Activated naive CD4-positive, alpha-beta T cell treated with anti-CD3 and anti-CD28 coated beads, Interleukin-2, amount 50 U/mL, for 24 hours (primary cell): Measurements from ENCODE around the gene SPAM1.

ENCODE experiments used
- H3K27ac Mint-ChIP-seq: one replicate; pipeline ENCODE4 v1.8.0; 2021; ENCODE audit warnings: mild to moderate bottlenecking, mixed read lengths
- H3K27me3 Mint-ChIP-seq: one replicate; pipeline ENCODE4 v1.8.0; 2021; ENCODE audit warnings: mixed read lengths
- H3K36me3 Mint-ChIP-seq: one replicate; pipeline ENCODE4 v1.8.0; 2021; ENCODE audit warnings: mixed read lengths
- H3K4me1 Mint-ChIP-seq: one replicate; pipeline ENCODE4 v1.8.0; 2021; ENCODE audit warnings: mixed read lengths
- H3K4me3 Mint-ChIP-seq: one replicate; pipeline ENCODE4 v1.8.0; 2021; ENCODE audit warnings: mild to moderate bottlenecking, mixed read lengths
- H3K9me3 Mint-ChIP-seq: one replicate; pipeline ENCODE4 v1.8.0; 2021; ENCODE audit warnings: mixed read lengths

SPAM1 gene

DNA sequence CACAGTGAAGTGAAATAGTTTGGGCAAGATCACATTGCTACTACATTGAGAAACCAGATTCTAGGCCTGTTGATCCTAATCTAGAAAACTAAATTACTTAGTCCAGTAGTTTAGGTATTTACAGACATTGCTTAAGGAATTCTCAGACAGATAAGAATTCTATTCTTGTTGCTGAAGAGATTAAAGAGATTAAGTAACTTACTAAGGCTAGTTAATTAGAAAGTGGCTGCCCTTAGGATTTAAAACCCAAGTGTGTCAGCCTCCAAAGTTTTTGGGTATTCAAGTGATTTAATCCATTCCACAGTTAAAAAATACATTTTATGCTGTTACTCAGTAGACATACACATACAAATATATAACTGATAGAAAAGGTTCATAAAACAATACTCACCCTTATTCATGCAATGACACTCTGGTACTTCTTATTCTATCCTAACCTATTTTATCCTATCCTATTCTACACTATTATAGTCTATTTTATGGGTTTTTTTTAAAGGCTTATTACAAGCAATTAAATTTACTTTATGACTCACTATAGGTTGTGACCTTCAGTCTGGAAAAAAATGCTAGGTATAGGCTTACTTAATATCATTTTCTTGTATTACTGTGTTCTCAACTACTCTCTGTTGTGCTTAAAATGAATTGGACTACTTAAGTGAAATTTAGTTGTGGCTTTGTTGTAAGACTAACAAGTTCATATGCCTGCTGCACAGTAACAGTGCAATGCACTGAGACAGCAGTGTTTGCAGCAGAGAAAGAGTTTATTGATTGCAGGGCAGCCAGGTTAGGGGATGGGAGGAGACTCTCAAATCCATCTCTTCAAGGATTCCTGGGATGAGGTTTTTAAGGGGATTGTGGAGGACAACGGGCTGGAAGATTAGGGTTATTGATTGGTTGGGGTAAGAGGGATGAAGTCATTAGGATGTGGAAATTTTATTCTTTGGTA, 10.7 kb downstream of the SPAM1 start:
- Mint-ChIP-seq H3K4me1 (no peaks in the 10 kb centered on the region), H3K4me3 (no peak overlapping the region)

DNA sequence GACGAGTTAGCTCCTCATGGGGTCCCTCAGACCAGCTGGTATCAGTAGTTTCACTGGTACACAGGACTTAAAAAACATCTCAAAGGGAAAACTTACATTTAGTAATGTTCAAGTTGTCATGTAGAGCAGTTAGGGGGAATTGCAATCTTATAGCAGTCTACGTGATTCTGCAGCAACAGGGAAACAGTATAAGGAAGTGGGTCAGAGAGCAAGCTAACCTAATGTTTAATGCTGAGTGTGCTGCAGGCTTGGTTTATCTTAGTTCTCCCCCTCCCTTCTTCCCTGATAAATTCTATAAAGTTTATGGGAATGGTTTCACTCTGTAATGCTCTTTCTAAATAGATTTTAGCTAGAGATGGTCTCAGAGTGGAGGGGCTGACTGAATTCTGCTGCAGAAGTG, 11.3 kb downstream of the SPAM1 start:
- H3K9me3 Mint-ChIP-seq: peaks cover 10% of the 10 kb centered on the region
- peaks cover 12% of the 10 kb centered on the region for H3K27me3 Mint-ChIP-seq
- no peaks in the 10 kb centered on the region for H3K4me1 Mint-ChIP-seq
- H3K4me3 Mint-ChIP-seq: no peak overlapping the region
- H3K36me3 Mint-ChIP-seq: no peaks in the 10 kb centered on the region
- H3K27ac Mint-ChIP-seq: no peak overlapping the region

More for the DNA sequence above, 10.7 kb downstream of the SPAM1 start:
- no peak overlapping the region for H3K27ac Mint-ChIP-seq
- H3K9me3 Mint-ChIP-seq: peaks cover 10% of the 10 kb centered on the region
- H3K36me3 Mint-ChIP-seq: no peaks in the 10 kb centered on the region
- peaks cover 8% of the 10 kb centered on the region for H3K27me3 Mint-ChIP-seq

DNA sequence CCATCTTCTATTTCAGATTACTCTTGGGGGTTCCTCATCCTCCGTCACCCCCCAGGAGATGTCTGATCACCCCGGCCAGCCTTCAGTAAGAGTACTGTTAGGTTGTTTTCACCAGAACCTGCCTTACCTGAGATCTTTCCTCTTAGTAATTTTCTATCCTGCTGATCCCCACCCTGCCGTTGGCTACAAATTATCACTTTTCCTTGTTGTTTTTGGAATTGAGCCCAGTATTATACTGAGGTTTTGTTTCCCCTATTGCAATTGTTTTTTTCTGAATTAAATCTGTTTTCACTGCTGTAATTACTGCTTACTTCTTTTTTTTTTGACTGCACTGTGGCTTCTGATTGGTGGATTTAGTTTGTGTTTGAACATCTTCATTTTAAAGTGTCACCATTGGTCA, 14.7 kb downstream of the SPAM1 start:
- H3K27me3 Mint-ChIP-seq: peaks cover 7% of the 10 kb centered on the region
- H3K36me3 Mint-ChIP-seq: no peaks in the 10 kb centered on the region
- no peak overlapping the region for H3K4me3 Mint-ChIP-seq
- H3K9me3 Mint-ChIP-seq: no peaks in the 10 kb centered on the region
- no peak overlapping the region for H3K27ac Mint-ChIP-seq
- no peaks in the 10 kb centered on the region for H3K4me1 Mint-ChIP-seq

DNA sequence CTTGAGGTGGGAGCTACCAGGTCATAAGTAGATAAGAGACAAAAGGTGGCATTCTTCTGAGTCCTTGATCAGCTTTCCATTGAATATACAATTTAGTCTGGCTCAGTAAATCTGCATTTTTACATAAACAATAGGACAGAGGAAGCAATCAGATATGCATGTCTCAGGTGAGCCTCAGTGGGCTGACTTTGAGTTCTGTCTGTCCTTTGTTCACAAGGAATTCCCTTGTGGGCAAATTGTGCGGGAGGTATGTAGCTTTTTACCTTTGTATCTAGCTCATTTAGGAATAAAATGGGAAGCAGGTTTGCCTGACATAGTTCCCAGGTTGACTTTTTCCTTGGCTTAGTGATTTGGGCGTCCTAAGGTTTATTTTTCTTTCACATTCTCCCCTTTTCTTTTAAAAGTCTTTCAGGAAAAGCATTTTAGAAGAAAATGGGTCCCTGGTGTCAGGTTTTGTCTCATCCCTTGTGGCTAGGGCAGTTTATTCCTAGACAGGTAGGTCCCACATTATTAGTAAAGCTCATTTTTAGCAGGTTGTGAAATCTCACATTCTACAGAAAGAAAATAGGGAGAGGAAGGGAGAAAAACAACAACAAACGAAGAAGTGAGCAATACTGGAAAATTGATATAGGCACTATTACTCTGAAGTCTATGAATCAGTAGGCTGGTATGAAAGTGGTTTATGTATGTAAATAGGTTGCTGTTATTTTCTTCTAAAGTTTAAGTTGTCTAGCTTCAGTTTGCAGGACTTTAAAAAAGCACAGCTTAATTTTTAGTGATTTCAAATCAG, 16.5 kb downstream of the SPAM1 start:
- H3K4me3 Mint-ChIP-seq: no peak overlapping the region
- H3K36me3 Mint-ChIP-seq: no peaks in the 10 kb centered on the region
- H3K4me1 Mint-ChIP-seq: no peaks in the 10 kb centered on the region
- H3K27ac Mint-ChIP-seq: no peak overlapping the region
- H3K9me3 Mint-ChIP-seq: no peaks in the 10 kb centered on the region
- peaks cover 7% of the 10 kb centered on the region for H3K27me3 Mint-ChIP-seq

DNA sequence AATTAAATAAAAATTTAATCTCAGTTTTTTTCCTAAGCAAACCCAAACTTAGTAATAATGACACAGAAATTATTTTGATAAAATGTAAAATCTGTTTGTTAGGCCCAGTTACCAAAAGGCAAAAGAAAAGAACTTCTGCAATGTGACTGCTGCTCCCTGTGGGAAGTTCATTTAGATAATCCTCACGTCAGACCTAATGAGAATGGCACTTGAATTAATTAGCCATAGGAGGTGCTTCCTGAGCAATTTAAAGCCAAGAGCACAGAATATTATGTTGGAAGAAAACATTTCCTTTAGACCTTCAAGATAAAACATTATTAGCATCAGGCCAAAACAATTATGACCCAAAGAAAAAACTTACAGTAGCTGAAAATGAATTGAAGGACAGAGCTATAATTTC, 19.4 kb downstream of the SPAM1 start:
- Mint-ChIP-seq H3K4me1 (no peaks in the 10 kb centered on the region), H3K9me3 (no peaks in the 10 kb centered on the region), H3K4me3 (no peak overlapping the region), H3K36me3 (no peaks in the 10 kb centered on the region), H3K27ac (no peak overlapping the region), H3K27me3 (peaks cover 4% of the 10 kb centered on the region)

DNA sequence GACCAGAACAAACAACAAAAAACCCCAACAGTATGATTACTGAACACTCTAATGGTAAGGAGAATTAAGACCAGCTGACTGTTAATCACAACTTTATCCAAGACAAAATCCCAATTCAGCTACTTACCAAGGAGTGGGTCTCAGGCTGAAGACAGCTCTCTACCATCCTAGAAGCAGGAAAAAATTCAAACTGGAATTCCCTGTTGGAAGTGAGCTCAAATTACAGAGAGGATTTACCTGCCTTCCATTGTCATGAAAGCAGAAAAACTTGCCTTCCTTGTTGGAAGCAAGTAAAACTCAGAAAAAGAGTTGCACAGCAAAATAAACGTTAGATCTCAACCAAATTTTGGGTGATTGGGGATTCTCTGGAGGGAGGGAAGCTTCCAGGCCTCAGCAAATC, 20.9 kb downstream of the SPAM1 start:
- Mint-ChIP-seq H3K9me3 (no peaks in the 10 kb centered on the region), H3K4me1 (no peaks in the 10 kb centered on the region), H3K4me3 (no peak overlapping the region), H3K36me3 (no peaks in the 10 kb centered on the region), H3K27ac (no peak overlapping the region), H3K27me3 (peaks cover 4% of the 10 kb centered on the region)

DNA sequence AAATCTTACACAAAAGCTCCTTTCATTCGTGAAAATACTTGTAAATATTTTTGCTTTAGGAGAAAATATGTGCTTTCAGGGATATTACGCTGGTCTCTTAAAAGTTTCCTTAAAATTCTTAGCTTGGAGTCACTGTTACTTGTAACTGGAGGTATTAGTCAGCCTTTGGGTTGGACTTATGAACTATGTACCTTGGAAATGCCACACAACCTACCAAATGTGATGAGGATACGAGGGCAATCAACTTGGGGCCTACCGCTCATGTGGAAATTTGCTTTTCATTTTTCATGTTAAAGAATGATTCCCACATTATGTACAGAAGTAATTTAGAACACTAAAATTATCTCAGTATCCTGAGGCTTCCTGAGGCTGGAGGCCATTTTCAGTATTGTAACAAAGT, 23.1 kb downstream of the SPAM1 start:
- Mint-ChIP-seq H3K27me3 (no peaks in the 10 kb centered on the region), H3K36me3 (no peaks in the 10 kb centered on the region), H3K4me3 (no peak overlapping the region), H3K9me3 (no peaks in the 10 kb centered on the region), H3K27ac (no peak overlapping the region), H3K4me1 (no peaks in the 10 kb centered on the region)

DNA sequence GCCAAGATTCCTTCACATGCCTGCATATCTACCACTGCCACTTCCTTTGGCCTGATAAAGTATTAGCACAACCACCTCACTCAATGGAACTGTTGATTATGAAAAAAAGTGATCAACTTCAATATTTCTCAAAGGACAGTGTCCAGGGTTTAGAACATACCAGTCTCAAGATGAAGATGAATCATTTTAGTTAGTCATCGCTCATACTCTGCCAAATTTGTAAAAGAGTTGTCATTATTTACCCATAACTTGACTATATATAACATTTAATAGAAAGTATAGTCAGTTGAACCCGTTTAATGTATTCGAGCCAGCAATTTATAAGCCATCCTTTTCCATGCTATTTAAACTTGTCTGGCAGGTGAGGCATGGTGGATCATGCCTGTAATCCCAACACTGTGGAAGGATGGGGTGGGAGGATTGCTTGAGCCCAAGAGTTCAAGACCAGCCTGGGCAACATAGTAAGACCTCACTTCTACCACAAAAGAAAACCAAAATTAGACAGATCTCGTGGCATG, 33.2 kb downstream of the SPAM1 start:
- H3K4me1 Mint-ChIP-seq: no peaks in the 10 kb centered on the region
- H3K27ac Mint-ChIP-seq: no peak overlapping the region
- no peak overlapping the region for H3K4me3 Mint-ChIP-seq
- no peaks in the 10 kb centered on the region for H3K9me3 Mint-ChIP-seq
- peaks cover 1% of the 10 kb centered on the region for H3K27me3 Mint-ChIP-seq
- H3K36me3 Mint-ChIP-seq: no peaks in the 10 kb centered on the region

DNA sequence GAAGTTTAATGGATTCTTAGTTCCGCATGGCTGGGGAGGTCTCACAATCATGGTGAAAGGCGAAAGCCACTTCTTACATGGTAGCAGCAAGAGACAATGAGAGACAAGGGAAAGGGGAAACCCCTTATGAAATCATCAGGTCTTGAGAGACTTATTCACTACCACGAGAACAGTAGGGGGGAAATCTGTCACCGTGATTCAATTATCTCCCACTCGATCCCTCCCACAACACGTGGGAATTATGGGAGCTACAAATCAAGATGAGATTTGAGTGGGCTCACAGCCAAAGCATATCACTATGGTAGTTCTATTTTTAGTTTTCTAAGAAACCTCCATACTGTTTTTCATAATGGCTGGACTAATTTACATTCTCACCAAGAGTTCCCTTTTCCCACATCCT, 36.7 kb downstream of the SPAM1 start:
- no peaks in the 10 kb centered on the region for H3K4me1 Mint-ChIP-seq
- no peaks in the 10 kb centered on the region for H3K27me3 Mint-ChIP-seq
- no peak overlapping the region for H3K27ac Mint-ChIP-seq
- no peaks in the 10 kb centered on the region for H3K9me3 Mint-ChIP-seq
- no peaks in the 10 kb centered on the region for H3K36me3 Mint-ChIP-seq
- H3K4me3 Mint-ChIP-seq: no peak overlapping the region

DNA sequence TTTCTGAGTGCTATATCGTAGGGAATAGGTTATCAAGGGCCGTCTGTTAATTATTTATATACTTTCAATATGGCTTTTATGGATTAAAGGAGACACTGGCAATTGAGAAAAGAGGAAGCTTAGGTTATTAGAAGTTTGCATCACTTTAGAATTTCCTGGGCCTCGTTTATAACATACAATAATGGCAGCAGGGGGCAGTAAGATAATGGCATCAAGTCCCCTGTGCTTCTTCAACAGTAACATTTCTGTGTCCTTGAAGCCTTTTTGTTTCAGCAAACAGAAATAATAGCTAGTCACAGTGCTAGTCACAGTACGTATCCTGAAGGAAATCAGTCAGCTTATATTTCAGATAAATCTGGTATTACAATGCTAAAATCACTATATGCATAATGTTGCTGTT, 41.9 kb downstream of the SPAM1 start:
- Mint-ChIP-seq H3K4me1 (no peaks in the 10 kb centered on the region), H3K4me3 (no peak overlapping the region), H3K36me3 (no peaks in the 10 kb centered on the region), H3K27me3 (no peaks in the 10 kb centered on the region), H3K27ac (no peak overlapping the region), H3K9me3 (no peaks in the 10 kb centered on the region)

DNA sequence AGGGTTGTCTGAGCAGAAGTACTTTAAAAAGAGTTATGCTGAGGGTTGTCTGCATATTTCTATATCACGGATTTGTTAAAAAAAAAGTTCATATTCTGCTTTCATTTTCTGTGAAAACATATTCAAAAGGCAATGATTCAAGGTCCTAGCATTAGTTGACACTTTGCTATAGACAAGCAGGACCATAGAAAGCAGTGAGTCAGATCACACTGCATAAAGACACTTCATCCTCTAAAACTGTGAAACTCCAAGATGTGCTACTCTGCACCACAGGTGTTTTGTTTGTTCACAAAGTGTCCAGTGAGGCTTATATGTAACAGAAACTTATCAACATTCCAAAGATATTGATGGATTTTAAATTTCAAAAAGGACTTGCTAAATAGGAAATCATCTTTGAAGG, 47.0 kb downstream of the SPAM1 start:
- H3K4me1 Mint-ChIP-seq: no peaks in the 10 kb centered on the region

DNA sequence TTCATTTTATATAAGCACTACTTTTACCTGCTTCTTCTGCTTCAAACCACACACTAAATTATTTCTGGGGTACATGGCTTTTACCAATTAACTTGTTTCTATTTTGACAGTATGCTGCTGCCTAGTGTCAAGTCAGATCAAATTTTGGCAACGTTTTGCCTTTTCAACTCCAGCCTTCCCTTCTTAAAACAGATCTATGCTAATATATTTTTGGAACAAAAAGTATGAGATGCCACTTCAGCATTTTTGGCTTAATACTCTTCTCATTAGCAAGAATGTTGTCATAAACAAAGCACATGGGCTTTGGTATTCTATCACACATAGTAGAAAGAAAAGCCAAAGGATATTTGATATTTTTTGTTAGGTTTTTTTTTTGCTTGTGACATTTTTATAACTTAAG, 47.8 kb downstream of the SPAM1 start:
- no peaks in the 10 kb centered on the region for H3K9me3 Mint-ChIP-seq

More for the DNA sequence above, 47.0 kb downstream of the SPAM1 start:
- Mint-ChIP-seq H3K36me3 (no peaks in the 10 kb centered on the region), H3K4me3 (no peak overlapping the region), H3K9me3 (no peaks in the 10 kb centered on the region), H3K27ac (no peak overlapping the region), H3K27me3 (peaks cover 2% of the 10 kb centered on the region)

DNA sequence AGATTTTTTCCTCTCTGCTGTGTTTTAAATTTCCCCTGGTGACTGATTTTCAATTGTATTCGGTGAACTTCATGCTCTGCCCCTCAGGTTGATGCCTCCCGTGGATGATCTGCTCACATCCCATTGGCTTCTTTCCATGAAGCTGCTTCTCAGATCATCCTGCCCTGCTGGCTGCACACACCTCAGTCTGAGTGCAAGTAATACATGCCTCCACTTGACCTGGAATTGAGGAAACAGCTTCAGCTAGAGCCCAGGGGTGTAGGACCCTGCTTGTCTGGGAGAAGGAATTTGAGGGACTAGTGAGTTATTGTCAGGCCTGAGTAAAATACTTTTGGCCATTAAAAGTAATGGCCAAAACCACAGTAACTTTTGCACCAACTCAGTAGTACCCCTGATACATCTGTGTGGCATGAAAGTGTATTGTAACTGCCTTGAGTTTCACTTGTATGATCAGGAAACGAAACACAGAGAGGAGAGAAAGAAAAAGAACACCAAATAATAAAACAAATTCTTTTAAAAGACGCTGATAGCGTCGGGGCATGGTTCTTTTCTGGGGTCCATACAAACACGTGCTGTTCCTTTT, 49.4 kb downstream of the SPAM1 start:
- Mint-ChIP-seq H3K36me3 (no peaks in the 10 kb centered on the region), H3K27ac (no peak overlapping the region), H3K9me3 (no peaks in the 10 kb centered on the region), H3K4me3 (no peak overlapping the region), H3K4me1 (no peaks in the 10 kb centered on the region), H3K27me3 (peaks cover 5% of the 10 kb centered on the region)

More for the DNA sequence above, 47.8 kb downstream of the SPAM1 start:
- H3K27ac Mint-ChIP-seq: no peak overlapping the region
- H3K4me3 Mint-ChIP-seq: no peak overlapping the region
- no peaks in the 10 kb centered on the region for H3K4me1 Mint-ChIP-seq
- peaks cover 2% of the 10 kb centered on the region for H3K27me3 Mint-ChIP-seq
- H3K36me3 Mint-ChIP-seq: no peaks in the 10 kb centered on the region

DNA sequence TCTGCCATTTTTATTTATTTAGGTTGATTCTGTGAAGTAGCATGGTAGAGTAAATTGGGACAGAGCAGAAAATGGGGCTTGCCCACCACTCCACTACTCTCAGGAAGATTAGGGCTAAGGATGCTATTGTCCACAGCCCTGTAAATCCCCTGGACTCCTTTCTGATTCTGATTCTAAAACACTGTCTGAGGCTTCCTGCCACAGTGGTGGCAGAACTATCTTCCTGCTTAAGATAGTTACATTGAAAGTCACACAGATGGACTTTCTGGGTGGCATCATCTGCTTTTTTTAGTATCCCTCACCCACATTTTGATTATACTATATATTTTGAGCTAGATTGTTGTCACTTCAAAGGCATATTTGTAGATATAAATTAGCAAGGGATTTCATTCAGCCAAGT, 50.0 kb downstream of the SPAM1 start:
- Mint-ChIP-seq H3K4me3 (no peak overlapping the region), H3K27ac (no peak overlapping the region), H3K27me3 (peaks cover 5% of the 10 kb centered on the region), H3K9me3 (no peaks in the 10 kb centered on the region), H3K36me3 (no peaks in the 10 kb centered on the region), H3K4me1 (no peaks in the 10 kb centered on the region)

DNA sequence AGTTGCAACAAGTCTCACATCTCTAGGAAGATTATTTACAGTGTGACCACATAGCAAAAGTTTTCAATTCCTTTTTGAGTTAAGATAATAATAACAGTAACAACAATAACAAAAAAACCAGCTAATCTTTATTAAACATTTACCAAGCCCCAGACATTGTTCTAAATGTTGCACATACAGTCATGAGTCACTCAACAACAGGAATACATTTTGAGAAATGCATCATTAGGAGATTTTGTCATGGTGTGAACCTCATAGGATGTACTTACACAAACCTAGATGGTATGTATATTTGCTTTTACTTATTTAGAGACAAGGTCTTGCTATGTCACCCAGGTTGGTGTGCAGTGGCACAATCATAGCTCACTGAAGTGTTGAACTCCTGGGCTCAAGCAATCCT, 52.0 kb downstream of the SPAM1 start:
- Mint-ChIP-seq H3K27me3 (peaks cover 5% of the 10 kb centered on the region), H3K4me1 (no peaks in the 10 kb centered on the region), H3K27ac (no peak overlapping the region), H3K36me3 (no peaks in the 10 kb centered on the region), H3K4me3 (no peak overlapping the region), H3K9me3 (peaks cover 2% of the 10 kb centered on the region)

DNA sequence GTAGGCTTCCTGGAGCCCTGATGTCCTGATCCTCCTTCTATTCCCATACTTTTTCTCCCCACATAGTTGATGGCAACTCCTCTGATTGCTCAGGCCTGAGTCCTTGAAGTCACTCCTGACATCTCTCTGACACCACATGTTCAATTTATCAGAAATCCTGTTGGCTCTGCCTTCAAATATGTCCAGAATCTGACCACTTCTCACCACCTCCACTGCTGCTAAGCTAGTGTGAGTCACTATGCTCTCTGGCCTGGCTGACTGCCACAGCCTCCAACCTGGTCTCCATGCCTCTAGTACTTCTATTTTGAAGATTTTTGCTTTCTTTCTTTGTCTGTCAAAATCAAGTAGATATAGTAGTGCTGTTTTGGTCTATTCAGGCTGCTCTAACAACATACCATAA, 54.8 kb downstream of the SPAM1 start:
- no peaks in the 10 kb centered on the region for H3K36me3 Mint-ChIP-seq
- H3K27ac Mint-ChIP-seq: no peak overlapping the region
- no peak overlapping the region for H3K4me3 Mint-ChIP-seq
- H3K27me3 Mint-ChIP-seq: peaks cover 4% of the 10 kb centered on the region
- H3K9me3 Mint-ChIP-seq: peaks cover 9% of the 10 kb centered on the region
- no peaks in the 10 kb centered on the region for H3K4me1 Mint-ChIP-seq
